ENCODE data around the gene KIAA0513. TPM values are rescaled to one million over a fixed set of nuclear protein-coding genes. Genes with fewer than 3 reads are reported as not detected.

Gene KIAA0513
- total RNA-seq, 1 experiment from 2014 or later = 6.6 TPM

DNA sequence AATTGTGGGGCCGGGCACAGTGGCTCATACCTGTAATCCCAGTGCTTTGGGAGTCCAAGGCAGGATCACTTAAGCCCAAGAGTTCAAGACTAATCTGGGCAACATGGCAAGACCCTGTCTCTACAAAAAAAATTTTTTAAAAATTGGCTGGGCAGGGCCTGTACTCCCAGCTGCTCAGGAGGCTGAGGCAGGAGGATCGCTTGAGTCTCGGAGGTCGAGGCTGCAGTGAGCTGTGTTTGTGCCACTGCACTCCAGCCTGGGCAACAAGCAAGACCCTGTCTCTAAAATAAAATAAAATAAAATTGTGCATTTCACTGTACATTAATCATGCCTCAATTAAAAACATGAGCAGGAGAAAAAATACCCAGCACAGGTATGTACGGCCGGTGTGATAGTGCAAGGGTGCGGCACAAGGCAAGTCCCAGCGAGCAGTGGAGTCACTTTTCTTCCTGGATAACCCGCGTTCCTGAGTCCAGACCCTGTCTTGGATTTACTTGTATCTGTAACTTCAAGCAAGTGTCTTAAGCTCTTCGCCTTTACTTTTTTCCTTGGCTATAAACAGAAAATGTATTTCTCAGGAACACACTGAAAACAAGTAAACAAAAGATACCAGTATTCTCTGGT lies 27.6 kb upstream of the KIAA0513 start:
- DNase-seq (ENCODE audit: low read depth, low spot score) = no peak
- H4K20me1 ChIP-seq (ENCODE audit: insufficient read depth) = no peaks in the 10 kb centered on the region
- ATAC-seq = no peak
- ChIA-PET POLR2A (no interaction called here), CTCF (interaction anchor here (1.2 kb wide), 1 partner anchor 87 kb away, joined by 3 read pairs; no protein-coding TSS in a partner anchor), RAD21 (ENCODE audit: low non-redundant PET in 1 of 2, low total read pairs in 2 of 2, uncharacterized antibody in 2 of 2, unreplicated experiment in 2 of 2) (no interaction called here)
- no peaks in the 10 kb centered on the region for H3K9me2 ChIP-seq (ENCODE audit: insufficient read depth)
- TF ChIP-seq, protein P1, sequence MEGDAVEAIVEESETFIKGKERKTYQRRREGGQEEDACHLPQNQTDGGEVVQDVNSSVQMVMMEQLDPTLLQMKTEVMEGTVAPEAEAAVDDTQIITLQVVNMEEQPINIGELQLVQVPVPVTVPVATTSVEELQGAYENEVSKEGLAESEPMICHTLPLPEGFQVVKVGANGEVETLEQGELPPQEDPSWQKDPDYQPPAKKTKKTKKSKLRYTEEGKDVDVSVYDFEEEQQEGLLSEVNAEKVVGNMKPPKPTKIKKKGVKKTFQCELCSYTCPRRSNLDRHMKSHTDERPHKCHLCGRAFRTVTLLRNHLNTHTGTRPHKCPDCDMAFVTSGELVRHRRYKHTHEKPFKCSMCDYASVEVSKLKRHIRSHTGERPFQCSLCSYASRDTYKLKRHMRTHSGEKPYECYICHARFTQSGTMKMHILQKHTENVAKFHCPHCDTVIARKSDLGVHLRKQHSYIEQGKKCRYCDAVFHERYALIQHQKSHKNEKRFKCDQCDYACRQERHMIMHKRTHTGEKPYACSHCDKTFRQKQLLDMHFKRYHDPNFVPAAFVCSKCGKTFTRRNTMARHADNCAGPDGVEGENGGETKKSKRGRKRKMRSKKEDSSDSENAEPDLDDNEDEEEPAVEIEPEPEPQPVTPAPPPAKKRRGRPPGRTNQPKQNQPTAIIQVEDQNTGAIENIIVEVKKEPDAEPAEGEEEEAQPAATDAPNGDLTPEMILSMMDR (IDR thresholded peaks at IDR 0.05 in 2 of 3, conservative IDR thresholded peaks at IDR 0.05 in 1 of 3; ENCODE audit: borderline replicate concordance in 1 of 3, insufficient read depth in 1 of 3, low read depth in 2 of 3, low read length in 2 of 3) = no peak
- TF ChIP-seq SIN3A (IDR thresholded peaks at IDR 0.05; ENCODE audit: low read depth) = no peak
- TF ChIP-seq SRF (IDR thresholded peaks at IDR 0.05; ENCODE audit: low read depth) = no peak
- no peak for TF ChIP-seq POLR2AphosphoS5 (IDR thresholded peaks at IDR 0.05; ENCODE audit: low read depth, low read length)
- TF ChIP-seq, protein P2, sequence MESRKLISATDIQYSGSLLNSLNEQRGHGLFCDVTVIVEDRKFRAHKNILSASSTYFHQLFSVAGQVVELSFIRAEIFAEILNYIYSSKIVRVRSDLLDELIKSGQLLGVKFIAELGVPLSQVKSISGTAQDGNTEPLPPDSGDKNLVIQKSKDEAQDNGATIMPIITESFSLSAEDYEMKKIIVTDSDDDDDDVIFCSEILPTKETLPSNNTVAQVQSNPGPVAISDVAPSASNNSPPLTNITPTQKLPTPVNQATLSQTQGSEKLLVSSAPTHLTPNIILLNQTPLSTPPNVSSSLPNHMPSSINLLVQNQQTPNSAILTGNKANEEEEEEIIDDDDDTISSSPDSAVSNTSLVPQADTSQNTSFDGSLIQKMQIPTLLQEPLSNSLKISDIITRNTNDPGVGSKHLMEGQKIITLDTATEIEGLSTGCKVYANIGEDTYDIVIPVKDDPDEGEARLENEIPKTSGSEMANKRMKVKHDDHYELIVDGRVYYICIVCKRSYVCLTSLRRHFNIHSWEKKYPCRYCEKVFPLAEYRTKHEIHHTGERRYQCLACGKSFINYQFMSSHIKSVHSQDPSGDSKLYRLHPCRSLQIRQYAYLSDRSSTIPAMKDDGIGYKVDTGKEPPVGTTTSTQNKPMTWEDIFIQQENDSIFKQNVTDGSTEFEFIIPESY (IDR thresholded peaks at IDR 0.05; ENCODE audit: extremely low read depth, insufficient replicate concordance, low read length) = no peak
- no peak for TF ChIP-seq FOSL1 (IDR thresholded peaks at IDR 0.05; ENCODE audit: low read depth)
- no peak for TF ChIP-seq CEBPB (IDR thresholded peaks at IDR 0.05; ENCODE audit: low read depth)
- no peak for TF ChIP-seq TCF7L2 (IDR thresholded peaks at IDR 0.05; ENCODE audit: borderline replicate concordance, extremely low read depth, insufficient read depth, insufficient read length)
- no peak for TF ChIP-seq EGR1 (IDR thresholded peaks at IDR 0.05; ENCODE audit: low read depth)
- TF ChIP-seq JUND (IDR thresholded peaks at IDR 0.05) = no peak
- TF ChIP-seq RAD21 (IDR thresholded peaks at IDR 0.05; ENCODE audit: low read depth) = no peak
- TF ChIP-seq POLR2A (IDR thresholded peaks at IDR 0.05; ENCODE audit: borderline replicate concordance, extremely low read depth, insufficient read depth, insufficient read length) = no peak
- no peak for TF ChIP-seq ZFX (IDR thresholded peaks at IDR 0.05)
- no peak for TF ChIP-seq ZNF274 (IDR thresholded peaks at IDR 0.05; ENCODE audit: low read depth, low read length)
- peak overlapping the region; percentile 55 for H3K4me2 ChIP-seq (ENCODE audit: low read length)
- intact Hi-C loops (cut with micrococcal nuclease) = no loop called here
- H3K9me3 ChIP-seq (ENCODE audit: control insufficient read depth in 1 of 2, insufficient read depth in 1 of 2, low read depth in 1 of 2, low read length in 2 of 2) = no peaks in the 10 kb centered on the region
- H3K4me3 ChIP-seq (replicated peaks in 1 of 2; ENCODE audit: low read depth in 1 of 2, low read length in 2 of 2) = no peak overlapping the region
- BruUV-seq (replicated peaks) = no TSS peak
- H3K27me3 ChIP-seq (ENCODE audit: insufficient read depth, low read length) = no peaks in the 10 kb centered on the region
- no peak overlapping the region for H2AFZ ChIP-seq (ENCODE audit: low read depth, low read length, poor library complexity, severe bottlenecking)
- H3K79me2 ChIP-seq (ENCODE audit: insufficient read depth, low read length) = peaks cover 95% of the 10 kb centered on the region
- peak overlapping the region; percentile 50 for H3K27ac ChIP-seq (ENCODE audit: low read depth, low read length)
- H3K36me3 ChIP-seq (ENCODE audit: control insufficient read depth in 1 of 2, insufficient read depth in 2 of 2, low read length in 2 of 2) = peaks cover 4 to 7% of the 10 kb centered on the region in 2 experiments; a peak in 3 of 4 replicates
- peak overlapping the region; percentile 18 for H3K9ac ChIP-seq (ENCODE audit: low read length)
- H3K4me1 ChIP-seq (ENCODE audit: control insufficient read depth in 1 of 2, insufficient read depth in 2 of 2, low read length in 2 of 2) = peaks cover 37 to 66% of the 10 kb centered on the region in 2 experiments
